Erythroblast (primary cell): ENCODE measurements around the gene IL1A.

Experiments used
- GATA1 ChIP-seq: IDR thresholded peaks from 2 replicates; pipeline ENCODE4 v1.6.1; 2011; ENCODE audit warnings: low read depth, mild to moderate bottlenecking, control low read depth, low read length, moderate library complexity
- POLR2A ChIP-seq: IDR thresholded peaks from 2 replicates; pipeline ENCODE4 v1.6.1; 2011; ENCODE audit warnings: mild to moderate bottlenecking, low read length

DNA sequence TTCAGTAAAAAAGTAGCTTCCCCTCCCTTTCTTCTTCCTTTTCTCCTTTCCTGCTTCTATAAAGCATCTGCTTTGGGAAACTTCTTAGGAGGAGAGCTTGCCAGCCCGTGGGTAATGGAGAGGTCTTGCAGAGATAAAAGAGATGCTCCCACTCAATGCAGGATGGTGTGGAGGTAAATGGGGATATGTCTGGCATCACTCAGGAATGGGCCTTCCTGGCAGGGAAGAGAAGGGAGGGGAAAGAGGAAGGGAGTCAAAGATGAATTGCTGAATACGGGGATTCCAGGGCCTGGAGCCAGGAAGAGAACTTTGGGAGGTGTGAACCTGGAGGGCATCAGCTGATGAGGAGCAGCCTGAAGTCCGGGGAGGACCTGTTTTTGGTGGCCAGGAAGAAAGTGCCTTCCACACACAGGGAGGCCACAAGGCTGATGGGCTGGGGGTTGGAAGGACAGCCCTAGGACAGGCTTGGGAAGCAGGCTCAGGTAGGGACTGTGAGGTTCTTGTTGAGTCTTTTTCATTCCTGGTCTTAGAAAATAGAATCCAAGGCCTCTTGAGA, 27.1 kb upstream of the IL1A start:
- TF ChIP-seq POLR2A (no peak), GATA1 (no peak)
